Epidermal melanocyte (primary cell): ENCODE measurements around the gene HDHD3.
"Not testable (repeated sequence)": the region's sequence is repeated elsewhere in the genome, so short reads cannot be mapped to it uniquely, and the experiment has no call there.

Experiments
- DNase-seq: peaks from one replicate; pipeline ENCODE4 v3.0.0; 2011; ENCODE audit warnings: low spot score; ENCODE audit not compliant: insufficient read length

HDHD3 gene

GRCh38 chr9:113365652-113366051, 11.1 kb downstream of the HDHD3 start:
- not testable (repeated sequence) for DNase-seq

DNA sequence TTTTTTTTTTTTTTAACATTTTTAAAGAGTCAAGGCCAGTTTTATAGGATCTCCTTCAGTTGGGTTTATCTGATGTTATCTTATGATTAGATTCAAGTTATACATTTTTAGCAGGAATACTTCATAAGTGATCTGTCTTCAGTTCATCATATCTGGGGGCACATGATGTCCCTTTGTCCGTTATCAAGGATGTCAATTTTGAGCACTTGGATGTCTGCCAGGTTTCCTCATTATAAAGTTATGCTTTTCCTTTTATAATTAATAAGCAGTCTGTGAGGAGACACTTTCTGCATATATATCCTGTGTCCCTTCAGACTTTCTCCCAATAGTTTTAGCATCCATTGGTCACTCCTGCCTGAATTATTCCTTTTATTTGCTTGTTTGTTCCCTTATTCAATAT, 11.8 kb downstream of the HDHD3 start:
- DNase-seq, result no peak

GRCh38 chr9:113363336-113363735, 13.4 kb downstream of the HDHD3 start:
- DNase-seq, result no peak

DNA sequence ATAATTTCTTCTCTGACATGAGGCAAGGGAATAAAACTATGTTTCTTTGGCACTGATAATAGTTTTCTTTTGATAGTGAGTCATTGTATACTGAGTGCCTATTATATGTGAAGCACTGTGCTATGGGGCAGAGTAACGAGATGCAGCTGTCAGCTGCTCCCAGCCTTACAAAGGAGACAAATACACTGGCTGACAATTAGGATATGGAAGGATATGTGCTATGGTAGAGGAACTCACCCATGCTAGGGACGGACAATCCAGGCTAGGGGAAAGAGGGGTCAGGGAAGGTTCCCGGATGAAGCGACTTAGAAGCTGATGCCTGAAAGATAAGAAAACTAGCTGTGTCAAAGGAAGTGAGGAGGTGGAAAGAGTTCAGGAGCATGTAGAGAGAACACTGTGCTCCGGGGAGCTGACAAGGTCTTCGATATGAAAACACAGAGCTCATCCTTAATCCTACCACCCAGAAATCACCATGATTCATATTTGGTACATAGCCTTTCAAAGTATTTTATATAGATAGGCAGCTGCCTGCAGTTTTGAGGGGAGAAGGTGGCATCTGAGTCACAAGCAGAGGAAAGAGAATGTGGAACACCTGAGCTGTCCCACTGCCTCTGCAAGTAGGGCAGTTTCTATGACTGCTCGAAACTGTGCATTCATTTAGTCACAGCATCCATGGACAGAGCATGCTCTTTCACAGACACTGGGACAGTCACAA, 15.3 kb downstream of the HDHD3 start:
- DNase-seq, result no peak

DNA sequence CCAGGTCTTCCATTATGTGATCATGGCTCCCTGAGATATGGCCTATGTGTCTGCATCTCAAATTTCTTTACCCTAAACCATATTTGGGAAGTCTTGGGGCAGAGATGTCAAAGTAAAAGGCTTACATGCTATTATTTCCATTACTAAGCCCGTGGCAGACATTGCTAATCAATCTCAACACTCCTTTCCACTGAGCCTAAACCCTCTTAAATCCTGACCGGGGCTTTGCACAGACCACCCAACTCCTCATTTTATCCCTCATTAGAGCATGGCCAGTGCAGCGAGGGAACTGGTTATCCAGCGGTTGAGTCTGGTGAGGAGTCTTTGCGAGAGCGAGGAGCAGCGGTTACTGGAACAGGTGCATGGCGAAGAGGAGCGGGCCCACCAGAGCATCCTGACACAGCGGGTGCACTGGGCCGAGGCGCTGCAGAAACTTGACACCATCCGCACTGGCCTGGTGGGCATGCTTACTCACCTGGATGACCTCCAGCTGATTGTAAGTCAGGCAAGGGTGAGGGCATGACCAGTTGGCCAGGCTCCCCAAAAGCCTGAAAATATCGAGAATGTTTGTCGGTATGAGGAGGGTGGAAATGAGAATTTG, 16.4 kb downstream of the HDHD3 start:
- DNase-seq, result no peak

DNA sequence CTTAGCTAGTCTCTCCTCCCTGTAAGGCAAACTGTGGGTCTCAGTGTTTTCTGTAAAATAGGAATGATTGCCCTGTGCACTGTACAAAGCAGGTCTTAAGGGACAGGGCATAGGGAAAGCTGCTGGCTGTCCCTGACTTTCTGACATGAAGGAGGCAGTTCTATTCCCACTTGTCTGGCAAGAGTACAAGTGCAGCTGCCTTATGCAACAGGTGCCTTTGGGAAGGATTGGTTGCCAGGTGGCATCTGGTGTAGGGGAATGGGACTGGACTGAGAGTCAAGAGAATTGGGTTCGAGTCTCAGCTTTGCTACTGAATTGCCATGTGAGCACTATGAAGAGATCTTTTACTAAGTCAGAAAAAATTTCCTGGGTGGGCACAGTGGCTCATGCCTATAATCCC, 17.4 kb downstream of the HDHD3 start:
- DNase-seq, result no peak

DNA sequence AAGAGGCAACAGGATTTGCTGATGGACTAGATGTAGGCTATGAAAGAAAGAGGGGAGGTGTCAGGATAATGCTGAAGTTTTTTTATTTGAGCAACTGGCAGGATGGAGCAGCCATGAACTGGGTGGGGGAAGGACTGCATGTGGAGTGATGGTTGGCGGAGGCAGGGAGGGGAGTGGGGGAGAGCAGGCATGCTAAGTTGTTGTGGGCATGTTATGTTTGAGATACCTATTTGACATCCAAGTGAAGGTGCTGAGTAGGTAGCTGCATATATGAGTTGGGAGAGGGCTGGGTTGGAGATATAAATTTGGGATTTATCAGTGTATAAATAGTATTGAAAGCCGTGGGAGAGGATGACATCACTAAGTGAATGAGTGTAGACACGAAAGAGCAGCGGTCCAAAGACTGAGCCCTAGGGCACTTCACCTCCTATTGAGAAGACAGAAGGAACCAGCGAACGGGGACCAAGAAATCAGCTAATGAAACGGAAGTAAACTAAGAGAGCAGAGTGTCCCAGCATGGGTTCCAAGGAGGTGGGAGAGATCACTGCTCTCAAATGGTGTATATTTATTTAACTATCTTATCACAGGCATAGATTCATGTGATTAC, 20.0 kb downstream of the HDHD3 start:
- DNase-seq, result no peak

GRCh38 chr9:113355040-113355596, 21.7 kb downstream of the HDHD3 start:
- DNase-seq, result no peak

- no peak for DNase-seq
Measured at GRCh38 chr9:113352411-113352810, 24.4 kb downstream of the HDHD3 start.

DNA sequence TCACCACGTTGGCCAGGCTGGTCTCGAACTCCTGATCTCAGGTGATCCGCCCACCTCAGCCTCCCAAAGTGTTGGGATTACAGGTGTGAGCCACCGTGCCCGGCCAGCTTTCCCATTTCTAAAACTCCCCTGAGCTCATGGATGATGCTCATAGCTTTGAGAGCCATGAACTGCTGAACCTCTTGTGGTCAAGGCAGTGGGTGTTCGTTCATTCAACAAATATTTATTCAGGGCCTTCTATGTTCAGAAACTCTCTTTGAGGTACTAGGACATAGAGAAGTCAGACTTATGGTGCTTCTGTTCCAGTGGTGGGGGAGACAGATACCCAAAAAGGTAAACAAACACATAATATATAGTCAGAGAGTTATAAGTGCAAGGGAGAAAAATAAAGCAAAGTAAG, 24.8 kb downstream of the HDHD3 start:
- DNase-seq, result no peak

DNA sequence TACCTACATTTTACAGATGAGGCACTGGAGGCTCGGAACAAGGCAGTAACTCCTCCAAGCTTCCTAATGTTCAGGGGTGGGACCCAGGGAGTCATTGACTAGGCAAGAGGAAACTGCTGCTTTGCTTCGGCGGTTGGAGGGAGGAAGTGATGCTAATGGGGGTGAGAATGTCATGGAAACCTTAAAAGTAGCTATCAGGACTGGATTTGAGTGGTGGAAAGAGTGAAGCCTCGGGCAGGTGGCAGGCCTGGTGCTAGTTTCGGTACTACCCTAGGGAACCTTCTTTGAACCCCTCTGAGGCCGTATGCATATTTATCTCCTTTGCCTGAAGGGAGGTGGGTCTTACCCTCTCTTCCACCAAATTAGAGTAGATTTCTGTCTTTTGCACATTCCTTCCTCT, 25.8 kb downstream of the HDHD3 start:
- no peak for DNase-seq

GRCh38 chr9:113350107-113350661, 26.6 kb downstream of the HDHD3 start:
- no peak for DNase-seq

DNA sequence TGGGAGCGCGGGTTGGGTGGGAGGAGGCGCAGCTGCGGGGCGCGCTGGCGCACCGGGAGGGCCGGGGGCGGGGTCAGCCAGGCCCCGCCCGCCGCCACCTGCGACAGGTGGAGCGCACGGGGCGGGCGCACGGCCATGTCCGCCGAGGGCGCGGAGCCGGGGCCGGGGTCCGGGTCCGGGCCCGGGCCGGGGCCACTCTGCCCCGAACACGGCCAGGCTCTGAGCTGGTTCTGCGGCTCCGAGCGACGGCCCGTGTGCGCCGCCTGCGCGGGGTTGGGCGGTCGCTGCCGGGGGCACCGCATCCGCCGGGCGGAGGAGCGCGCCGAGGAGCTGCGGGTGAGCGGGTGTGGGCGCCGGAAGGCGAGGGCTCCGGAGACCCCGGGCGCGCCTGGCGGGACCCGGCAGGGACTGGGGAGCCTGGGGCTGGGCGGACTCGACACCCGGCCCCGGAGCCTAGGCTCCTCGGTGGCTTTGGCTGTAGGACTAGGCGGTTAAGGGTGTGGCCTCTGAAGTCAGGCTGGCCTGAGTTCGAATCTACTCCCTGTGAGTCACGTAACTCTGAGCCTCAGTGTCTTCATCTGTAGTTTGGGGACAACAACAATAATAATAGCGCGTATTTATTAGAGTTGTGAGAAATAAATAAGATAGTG, 27.2 kb downstream of the HDHD3 start, which contains the start of gene BSPRY:
TSS of gene BSPRY (plus strand) at position 97 of the 650 bp plus-strand sequence. CDS start at position 136, 39 bp downstream.
- no peak for DNase-seq

DNA sequence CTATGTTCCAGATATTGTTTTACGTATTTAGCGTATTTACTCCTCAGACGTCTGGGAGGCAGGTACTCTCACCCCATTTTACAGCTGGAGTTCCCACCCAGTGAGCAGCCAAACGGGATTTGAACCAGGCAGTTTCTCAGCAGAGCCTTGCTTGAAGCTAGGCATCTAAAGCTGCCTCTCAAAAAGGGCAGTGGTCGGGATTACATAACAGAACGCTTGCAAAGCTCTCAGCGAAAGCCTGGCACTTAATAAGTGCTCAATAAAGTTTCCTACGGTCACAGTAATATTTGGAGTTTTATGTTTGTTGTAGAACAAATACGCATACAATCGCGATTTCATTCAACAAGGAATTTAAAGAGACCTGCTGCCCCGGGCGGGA, 27.7 kb downstream of the HDHD3 start:
- no peak for DNase-seq

DNA sequence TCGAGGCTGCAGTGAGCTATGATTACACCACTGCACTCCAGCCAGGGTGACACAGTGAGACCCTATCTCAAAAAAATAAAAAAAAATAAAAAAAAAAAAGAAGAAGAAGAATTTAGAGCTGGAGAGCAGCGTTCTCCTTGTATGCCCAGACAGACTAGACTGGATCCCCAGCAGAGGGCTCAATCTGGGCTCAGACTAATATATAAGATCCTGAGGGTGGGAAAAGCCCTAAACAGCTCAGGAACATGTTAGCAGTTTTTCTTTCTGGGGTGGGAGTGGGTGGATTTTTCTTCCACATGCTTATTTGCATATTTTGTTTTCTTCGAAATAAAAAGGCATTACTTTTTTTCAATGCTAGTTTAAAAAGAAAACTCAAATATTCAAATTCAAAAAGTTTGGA, 28.3 kb downstream of the HDHD3 start:
- no peak for DNase-seq

DNA sequence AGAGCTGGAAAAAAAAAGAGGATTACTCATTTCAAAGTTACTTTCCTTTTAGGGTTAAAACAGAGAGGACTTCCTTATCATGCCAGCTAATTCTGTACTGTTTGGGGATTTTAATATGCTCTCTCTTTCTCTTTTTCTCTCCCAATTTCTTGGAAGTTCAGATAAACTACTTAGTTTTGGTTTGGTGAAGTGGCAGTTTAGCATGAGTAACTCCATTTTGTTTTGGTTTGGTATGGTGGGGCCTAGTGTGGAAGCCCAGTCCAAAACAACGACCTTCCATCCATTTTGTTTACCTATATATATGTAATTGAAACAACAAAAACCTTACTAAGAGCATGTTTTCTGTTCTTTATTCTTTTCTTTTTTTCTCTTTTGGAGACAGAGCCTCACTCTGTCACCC, 31.1 kb downstream of the HDHD3 start:
- DNase-seq, result no peak

GRCh38 chr9:113345190-113345589, 31.6 kb downstream of the HDHD3 start:
- peak; percentile 72 for DNase-seq

- peak; percentile 67 for DNase-seq
Measured at GRCh38 chr9:113343732-113344231, 33.0 kb downstream of the HDHD3 start.

DNA sequence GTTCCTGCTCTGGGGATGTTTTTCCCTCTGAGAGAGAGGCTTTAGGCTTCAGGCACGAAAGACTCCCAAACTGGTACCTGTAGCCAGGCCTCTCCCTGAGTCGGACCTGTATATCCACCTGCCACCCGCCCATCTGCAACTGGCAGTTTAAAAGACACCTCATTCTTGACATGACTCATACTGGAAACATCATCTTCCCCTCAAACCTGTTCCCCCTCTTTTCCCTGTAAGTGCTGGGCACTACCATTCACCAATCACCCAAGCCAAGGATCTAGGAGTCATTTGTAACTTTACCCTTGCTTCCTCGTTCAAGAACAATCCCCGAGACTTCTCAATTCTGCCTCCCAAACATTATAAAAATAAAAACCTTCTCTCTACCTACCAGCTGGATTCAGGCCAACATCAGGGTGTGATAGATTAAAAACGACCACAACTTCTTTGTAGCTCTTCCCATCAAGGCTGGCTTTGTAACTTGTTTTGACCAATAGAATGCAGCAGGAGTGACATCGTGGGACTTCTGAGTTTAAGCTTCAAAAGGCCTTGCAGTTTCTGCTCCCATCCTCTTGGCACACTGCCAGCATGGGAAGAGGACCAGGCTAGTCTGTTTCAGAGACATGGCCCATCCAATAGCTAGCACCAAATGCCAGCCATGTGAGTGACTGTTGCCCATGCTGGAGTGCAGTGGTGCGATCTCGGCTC, 34.9 kb downstream of the HDHD3 start:
- no peak for DNase-seq

DNA sequence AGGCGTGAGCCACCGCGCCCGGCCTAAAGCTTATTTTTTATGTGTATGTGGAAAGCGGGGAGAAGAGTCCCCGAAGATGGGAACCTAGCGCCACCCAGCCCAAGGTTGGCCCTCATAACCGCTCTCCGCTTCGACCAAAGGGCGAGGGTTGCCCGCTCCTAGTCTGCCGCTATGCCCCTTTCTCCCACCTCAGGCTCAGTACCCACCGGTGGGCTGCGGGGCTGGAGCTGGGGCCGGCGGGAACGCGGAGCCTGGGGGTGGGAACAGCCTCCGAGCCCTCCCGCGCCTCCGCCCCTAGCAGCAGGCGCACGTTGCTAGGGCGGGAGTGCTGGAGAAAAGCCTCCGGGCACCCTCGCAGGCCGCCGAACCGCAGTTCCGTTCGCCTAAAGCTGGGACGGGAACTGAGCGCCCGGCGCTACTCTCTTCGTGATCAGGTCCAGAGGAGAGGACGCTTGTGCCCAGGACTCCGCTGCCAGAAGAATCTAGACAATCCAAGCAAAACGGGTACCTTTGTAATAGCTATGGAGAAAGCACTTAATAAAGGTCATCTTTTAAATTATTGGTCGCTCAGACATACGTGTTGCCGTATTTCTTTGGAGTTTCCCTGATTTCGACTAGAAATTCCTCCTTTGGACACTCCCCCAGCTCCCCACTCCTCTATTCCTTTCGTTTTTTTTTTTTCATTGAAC, 36.6 kb downstream of the HDHD3 start, which contains the start of gene WDR31:
TSS of gene WDR31 (minus strand) at position 265 of the 689 bp plus-strand sequence. CDS start 8,253 bp downstream, outside the sequence.
- peak; percentile 87 for DNase-seq
